HEK293 (cell line): ENCODE measurements around the gene TP53BP2.

ENCODE experiments used
- CTCF ChIA-PET: fragments of 350-600 bp; formaldehyde crosslinking; extraction: SDS; loops from one replicate; lab custom pipeline; 2021; ENCODE audit warnings: antibody characterized with exemption; lab: Yijun Ruan, JAX
- POLR2A ChIA-PET: fragments of 300-600 bp; formaldehyde crosslinking; extraction: SDS; loops from one replicate; lab custom pipeline; 2020; ENCODE audit warnings: antibody characterized with exemption, inconsistent platforms; lab: Yijun Ruan, JAX
- H3K27ac ChIP-seq: fragments of 200-500 bp; sonication (Bioruptor generic); 2 replicates; pipeline ENCODE4 v1.5.1; 2014; ENCODE audit warnings: low read depth, low read length, control low read depth, inconsistent platforms; ENCODE audit errors: extremely low read depth
- H3K36me3 ChIP-seq, 2 experiments: fragments of 200-500 bp in 1 of 2; sonication (Bioruptor generic) in 1 of 2; 1 replicate in 1 of 2; 2 replicates in 1 of 2; pipeline ENCODE4 v1.5.1; 2014 to 2017; ENCODE audit warnings: inconsistent platforms in 2 of 2, low read length in 2 of 2; ENCODE audit not compliant: control insufficient read depth in 2 of 2, insufficient read depth in 1 of 2
- H3K4me1 ChIP-seq: fragments of 200-500 bp; sonication (Bioruptor generic); 2 replicates; pipeline ENCODE4 v1.5.1; 2014; ENCODE audit warnings: mild to moderate bottlenecking, low read length, inconsistent platforms; ENCODE audit not compliant: control insufficient read depth, insufficient read depth
- H3K4me3 ChIP-seq: 2 replicates; pipeline ENCODE4 v1.5.1; 2011; ENCODE audit warnings: low read depth, mild to moderate bottlenecking, control low read depth, low read length, moderate library complexity
- H3K9me3 ChIP-seq: fragments of 200-500 bp; sonication (Bioruptor generic); 2 replicates; pipeline ENCODE4 v1.5.1; 2014; ENCODE audit warnings: low read depth, low read length, inconsistent platforms; ENCODE audit not compliant: control insufficient read depth, insufficient read depth
- CTCF ChIP-seq: fragments of 450-650 bp; formaldehyde crosslinking; IDR thresholded peaks from 2 replicates; pipeline ENCODE4 v1.5.1; 2016; ENCODE audit warnings: missing biosample characterization, missing genetic modification characterization
- KLF8 ChIP-seq: fragments of 450-650 bp; formaldehyde crosslinking; IDR thresholded peaks from 2 replicates; pipeline ENCODE4 v1.5.1; 2016; ENCODE audit warnings: missing biosample characterization, missing genetic modification characterization
- MYNN ChIP-seq: fragments of 450-650 bp; formaldehyde crosslinking; IDR thresholded peaks from 2 replicates; pipeline ENCODE4 v1.5.1; 2016; ENCODE audit warnings: missing biosample characterization, missing genetic modification characterization, borderline replicate concordance
- RBAK ChIP-seq: fragments of 450-650 bp; formaldehyde crosslinking; IDR thresholded peaks from 2 replicates; pipeline ENCODE4 v1.5.1; 2016; ENCODE audit warnings: missing biosample characterization, missing genetic modification characterization
- SP7 ChIP-seq: fragments of 450-650 bp; formaldehyde crosslinking; IDR thresholded peaks from 2 replicates; pipeline ENCODE4 v1.5.1; 2016; ENCODE audit warnings: missing biosample characterization, missing genetic modification characterization
- TRIM28 ChIP-seq: IDR thresholded peaks from 2 replicates; pipeline ENCODE4 v1.6.1; 2011; ENCODE audit warnings: low read length, control low read depth, borderline replicate concordance
- WT1 ChIP-seq: fragments of 450-650 bp; formaldehyde crosslinking; IDR thresholded peaks from 2 replicates; pipeline ENCODE4 v1.5.1; 2016; ENCODE audit warnings: missing biosample characterization, missing genetic modification characterization
- ZFHX2 ChIP-seq: fragments of 450-650 bp; formaldehyde crosslinking; conservative IDR thresholded peaks from 2 replicates; pipeline ENCODE4 v1.5.1; 2016; ENCODE audit warnings: missing biosample characterization, missing genetic modification characterization
- ZFP41 ChIP-seq: fragments of 450-650 bp; formaldehyde crosslinking; IDR thresholded peaks from 2 replicates; pipeline ENCODE4 v1.5.1; 2016; ENCODE audit warnings: missing biosample characterization, missing genetic modification characterization, borderline replicate concordance
- ZNF26 ChIP-seq: fragments of 450-650 bp; formaldehyde crosslinking; IDR thresholded peaks from 2 replicates; pipeline ENCODE4 v1.5.1; 2016; ENCODE audit warnings: missing biosample characterization, missing genetic modification characterization
- ZNF280C ChIP-seq: fragments of 450-650 bp; formaldehyde crosslinking; IDR thresholded peaks from 2 replicates; pipeline ENCODE4 v1.5.1; 2016; ENCODE audit warnings: missing biosample characterization, missing genetic modification characterization
- ZNF362 ChIP-seq: fragments of 450-650 bp; formaldehyde crosslinking; IDR thresholded peaks from 2 replicates; pipeline ENCODE4 v1.5.1; 2016; ENCODE audit warnings: missing biosample characterization, missing genetic modification characterization
- ZNF394 ChIP-seq: fragments of 450-650 bp; formaldehyde crosslinking; IDR thresholded peaks from 2 replicates; pipeline ENCODE4 v1.5.1; 2016; ENCODE audit warnings: missing biosample characterization, missing genetic modification characterization, mild to moderate bottlenecking, moderate library complexity, borderline replicate concordance
- ZNF518A ChIP-seq: fragments of 450-650 bp; formaldehyde crosslinking; conservative IDR thresholded peaks from 2 replicates; pipeline ENCODE4 v1.5.1; 2016; ENCODE audit warnings: low read depth, missing biosample characterization, missing genetic modification characterization
- ZNF791 ChIP-seq: fragments of 450-650 bp; formaldehyde crosslinking; IDR thresholded peaks from 2 replicates; pipeline ENCODE4 v1.5.1; 2016; ENCODE audit warnings: missing biosample characterization, missing genetic modification characterization

TP53BP2 gene

GRCh38 chr1:223784541-223784940, 61.2 kb downstream of the TP53BP2 start (continued):
- no peak for TF ChIP-seq ZNF362 (tag by site-specific recombination)
- TF ChIP-seq ZFP41 (tag by site-specific recombination), result no peak

GRCh38 chr1:223783676-223784075, 62.1 kb downstream of the TP53BP2 start:
- peaks cover 34 to 57% of the 10 kb centered on the region in 2 experiments for H3K36me3 ChIP-seq
- H3K27ac ChIP-seq, result no peak overlapping the region
- CTCF ChIA-PET, result interaction anchor here (1.0 to 1.5 kb wide), 2 partner anchors 8 to 12 kb away, joined by 3 to 5 read pairs; no protein-coding TSS in a partner anchor
- TF ChIP-seq SP7 (tag by site-specific recombination), result no peak
- TF ChIP-seq RBAK, result no peak
- no peak for TF ChIP-seq WT1 (tag by site-specific recombination)
- no peak for TF ChIP-seq KLF8 (tag by site-specific recombination)
- no peak for TF ChIP-seq ZNF791 (tag by site-specific recombination)
- no peak for TF ChIP-seq TRIM28
- TF ChIP-seq MYNN, result no peak
- TF ChIP-seq ZNF280C (tag by site-specific recombination), result no peak
- TF ChIP-seq ZFHX2 (tag by site-specific recombination), result no peak
- no peak for TF ChIP-seq CTCF (tag by site-specific recombination)
- no peak for TF ChIP-seq ZNF26 (tag by site-specific recombination)
- TF ChIP-seq ZNF394, result no peak
- no peak for TF ChIP-seq ZNF518A (tag by site-specific recombination)
- TF ChIP-seq, all 188 proteins: peak for 0
- POLR2A ChIA-PET, result no interaction called here
- Histone ChIP-seq H3K4me3 (no peak overlapping the region), H3K9me3 (no peaks in the 10 kb centered on the region), H3K4me1 (no peaks in the 10 kb centered on the region)
